ENCODE data around the gene LPP.

LPP gene

GRCh38 chr3:188915127-188915526 lies 761.2 kb downstream of the LPP start:
- DNase-seq, result no peak

- DNase-seq, result no peak
Measured at GRCh38 chr3:188916934-188917401, 763.0 kb downstream of the LPP start.

DNA sequence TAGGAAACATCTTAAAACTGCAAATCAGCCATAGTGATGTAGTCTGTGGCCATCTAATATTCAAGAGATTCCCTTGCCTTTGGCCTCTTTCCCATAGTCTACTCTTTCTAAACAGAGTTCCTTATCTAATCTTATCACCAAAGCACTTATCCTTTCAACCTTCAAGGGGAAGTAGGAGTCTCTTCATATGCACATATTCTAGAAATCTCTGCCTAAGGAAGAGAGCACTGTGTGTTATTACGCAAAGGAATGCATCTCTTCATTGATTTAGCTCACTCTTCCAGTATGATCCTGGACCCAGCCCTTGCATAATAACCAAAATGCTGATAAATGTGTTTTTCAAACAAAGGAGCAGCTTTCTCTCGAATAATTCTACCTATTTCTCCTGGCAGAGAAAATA lies 764.1 kb downstream of the LPP start:
- no peak for DNase-seq

DNA sequence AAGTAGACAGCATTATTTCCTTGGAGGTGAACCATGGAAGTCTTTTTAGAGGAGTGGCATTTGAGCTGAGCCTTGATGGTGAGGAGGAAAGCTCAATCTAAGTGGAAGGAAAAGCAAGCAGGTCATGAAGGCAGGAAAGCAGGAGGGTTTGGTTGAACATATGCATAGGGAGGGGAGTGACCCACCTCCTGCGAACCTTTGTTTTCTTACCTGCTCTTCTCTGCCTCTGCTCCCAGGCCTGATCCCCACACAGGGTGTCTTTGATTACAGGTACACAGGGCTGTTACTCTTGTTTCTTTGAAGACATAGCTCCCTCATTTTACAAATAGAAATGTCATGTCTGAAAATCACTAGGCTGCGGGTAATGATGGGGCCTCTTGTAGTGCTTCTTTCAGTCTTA lies 769.7 kb downstream of the LPP start:
- no peak for DNase-seq

DNA sequence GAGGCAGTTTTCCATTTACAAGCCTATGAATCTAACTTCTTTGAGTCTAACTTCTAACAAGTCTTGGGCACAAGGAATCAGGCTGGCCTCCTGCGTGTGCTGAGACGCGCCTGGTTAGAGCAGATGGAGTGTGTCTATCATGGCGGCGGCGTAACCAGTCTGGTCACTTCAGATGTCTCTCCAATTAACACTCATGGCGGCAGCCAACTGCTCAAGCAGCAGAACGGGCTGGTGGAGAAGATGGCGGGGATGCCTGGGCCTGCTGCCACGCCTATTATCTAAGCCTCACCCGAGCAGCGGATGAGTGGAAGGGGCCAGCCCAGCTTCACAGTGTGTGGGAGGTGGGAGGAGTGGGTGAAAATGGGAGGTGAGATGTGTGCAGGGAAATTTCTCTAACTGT lies 771.4 kb downstream of the LPP start:
- no peak for DNase-seq

DNA sequence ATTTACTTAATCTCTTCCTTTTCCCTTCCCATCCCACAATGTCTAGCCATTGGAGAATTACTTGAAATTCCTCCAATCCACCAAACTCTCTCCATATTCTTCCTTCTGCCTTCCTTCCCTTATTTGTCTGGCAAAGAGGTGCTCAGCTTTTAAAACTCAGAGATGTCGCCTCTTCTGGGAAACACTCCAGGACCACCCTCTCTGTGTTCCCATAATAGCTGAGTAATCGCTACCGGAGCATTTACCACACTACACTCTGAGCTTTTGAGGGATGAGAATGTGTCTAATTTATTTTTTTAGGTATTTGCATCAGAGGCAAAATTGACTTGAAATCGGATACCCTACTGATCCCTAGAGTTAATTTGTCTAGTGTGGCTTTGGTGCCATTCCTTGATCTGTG lies 772.2 kb downstream of the LPP start:
- DNase-seq, result no peak

DNA sequence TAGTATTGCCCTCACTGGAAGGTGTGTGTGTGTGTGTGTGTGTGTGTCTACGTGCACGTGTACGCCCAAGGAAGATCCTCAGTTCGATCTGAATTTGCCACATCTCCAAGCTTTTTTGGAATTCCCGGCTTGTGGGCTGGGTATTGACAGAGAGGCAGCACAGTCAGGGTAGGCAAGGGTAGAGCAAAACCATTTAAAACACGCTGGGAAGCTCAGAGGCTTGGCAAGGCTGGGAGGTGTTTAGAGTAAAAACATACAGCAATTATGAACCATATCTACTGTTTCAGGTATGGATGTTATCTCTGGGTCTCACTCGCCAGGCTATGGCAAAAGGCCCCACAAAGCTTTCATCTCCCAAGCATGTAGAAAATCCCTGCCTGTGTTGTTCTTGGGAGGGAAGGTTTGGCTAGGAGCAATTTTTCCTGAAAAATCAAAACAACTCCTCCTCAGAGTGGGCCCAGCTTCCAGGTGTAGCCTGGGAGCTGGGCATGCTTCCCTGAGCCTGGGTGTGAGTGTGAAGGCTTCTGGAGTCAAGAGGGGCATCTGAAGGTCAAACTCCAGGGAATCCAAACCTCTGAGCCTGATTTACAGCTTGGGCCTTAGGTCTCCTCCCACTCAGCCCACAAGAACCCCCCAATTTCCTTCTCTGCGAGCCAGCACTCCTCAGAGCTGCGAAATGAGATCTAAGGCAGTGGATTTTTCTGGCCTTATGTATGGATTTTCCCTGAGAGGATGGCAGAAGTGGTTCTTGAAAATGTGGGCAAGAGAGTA lies 773.0 kb downstream of the LPP start:
- no peak for DNase-seq

GRCh38 chr3:188927971-188928370 lies 774.0 kb downstream of the LPP start:
- DNase-seq, result no peak

DNA sequence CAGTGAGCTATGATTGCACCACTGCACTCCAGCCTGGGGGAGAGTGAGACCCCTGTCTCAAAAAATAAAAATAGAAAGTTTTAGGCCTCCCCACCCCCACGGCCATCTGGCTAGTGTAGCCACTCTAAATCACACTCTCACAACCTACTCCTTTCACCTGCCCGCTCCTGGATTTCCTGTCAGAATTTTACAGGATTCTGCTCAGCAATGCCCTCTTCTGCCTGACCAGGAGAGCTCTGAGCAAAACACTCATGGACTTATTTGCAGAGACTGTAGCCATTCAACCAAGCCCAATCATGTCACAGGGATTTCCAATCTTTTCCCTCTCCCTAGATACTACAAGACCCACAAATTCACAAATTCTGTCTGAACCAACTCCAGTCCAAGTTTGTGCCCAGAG lies 775.2 kb downstream of the LPP start:
- DNase-seq, result peak; percentile 26 to 38

GRCh38 chr3:188931036-188931435 lies 777.1 kb downstream of the LPP start:
- DNase-seq, result no peak

DNA sequence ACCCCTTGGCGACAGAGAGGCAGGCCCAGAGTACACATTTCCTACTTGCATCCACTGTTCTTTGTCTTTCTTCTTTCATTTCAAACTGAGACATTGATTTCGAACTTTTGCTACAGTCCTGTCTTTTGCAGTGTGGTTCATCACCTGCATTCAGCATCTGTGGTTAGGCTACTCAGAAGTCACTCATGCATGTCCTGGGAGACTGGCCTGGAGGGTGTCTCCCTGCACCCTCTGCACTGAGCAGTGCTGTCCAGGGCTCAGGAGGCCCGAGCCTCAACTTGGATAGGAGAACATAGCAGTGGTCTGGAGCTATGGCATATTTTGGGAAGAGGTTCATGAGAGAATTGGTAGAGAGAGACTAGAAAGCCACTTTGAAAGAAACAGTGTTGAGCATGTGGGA lies 777.6 kb downstream of the LPP start:
- no peak for DNase-seq

GRCh38 chr3:188934989-188935388 lies 781.0 kb downstream of the LPP start:
- no peak for DNase-seq

DNA sequence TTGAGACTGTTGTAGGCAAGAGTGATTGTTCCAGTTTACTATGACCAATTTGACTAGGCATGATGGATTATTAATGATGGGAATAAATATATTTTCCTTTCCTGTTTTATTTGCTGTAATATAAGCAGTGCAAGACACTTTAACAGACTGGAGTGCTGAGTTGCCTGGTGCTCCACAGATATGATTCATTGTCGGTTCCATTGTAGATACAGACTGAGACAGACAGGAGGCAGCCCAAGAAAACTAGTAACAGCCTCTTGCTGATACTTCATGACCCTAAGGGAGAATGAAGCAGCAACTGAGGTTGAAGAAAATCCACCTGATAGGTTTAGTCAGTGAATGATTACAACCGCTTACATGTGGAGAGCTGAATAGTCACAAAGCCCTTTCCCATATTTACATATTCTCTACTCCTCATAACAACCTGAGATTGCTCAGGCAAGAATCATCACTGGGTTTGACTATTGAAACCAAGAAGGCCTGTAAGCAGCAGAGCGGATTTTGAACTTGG lies 782.7 kb downstream of the LPP start:
- no peak for DNase-seq

DNA sequence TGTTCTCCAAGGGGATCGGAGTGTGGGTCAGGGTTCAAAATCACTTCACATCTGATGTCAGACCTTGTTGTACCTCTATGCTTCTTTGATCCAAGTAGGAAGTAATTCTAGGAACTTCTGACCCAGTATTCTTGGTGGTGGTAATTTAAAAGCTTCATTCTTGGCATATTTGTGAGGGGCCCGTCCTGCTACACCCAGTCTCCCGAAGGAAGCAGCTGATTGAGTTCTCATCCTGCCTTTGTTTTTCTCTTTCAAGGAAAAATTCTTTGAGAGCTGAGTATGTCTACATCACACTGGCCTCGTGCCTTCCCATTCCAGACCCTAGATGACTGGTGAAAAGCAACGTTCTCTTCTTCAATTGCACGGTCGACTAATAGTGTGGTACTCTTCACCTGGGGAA lies 783.4 kb downstream of the LPP start:
- no peak for DNase-seq

- no peak for DNase-seq
Measured at GRCh38 chr3:188938999-188939398, 785.0 kb downstream of the LPP start.

DNA sequence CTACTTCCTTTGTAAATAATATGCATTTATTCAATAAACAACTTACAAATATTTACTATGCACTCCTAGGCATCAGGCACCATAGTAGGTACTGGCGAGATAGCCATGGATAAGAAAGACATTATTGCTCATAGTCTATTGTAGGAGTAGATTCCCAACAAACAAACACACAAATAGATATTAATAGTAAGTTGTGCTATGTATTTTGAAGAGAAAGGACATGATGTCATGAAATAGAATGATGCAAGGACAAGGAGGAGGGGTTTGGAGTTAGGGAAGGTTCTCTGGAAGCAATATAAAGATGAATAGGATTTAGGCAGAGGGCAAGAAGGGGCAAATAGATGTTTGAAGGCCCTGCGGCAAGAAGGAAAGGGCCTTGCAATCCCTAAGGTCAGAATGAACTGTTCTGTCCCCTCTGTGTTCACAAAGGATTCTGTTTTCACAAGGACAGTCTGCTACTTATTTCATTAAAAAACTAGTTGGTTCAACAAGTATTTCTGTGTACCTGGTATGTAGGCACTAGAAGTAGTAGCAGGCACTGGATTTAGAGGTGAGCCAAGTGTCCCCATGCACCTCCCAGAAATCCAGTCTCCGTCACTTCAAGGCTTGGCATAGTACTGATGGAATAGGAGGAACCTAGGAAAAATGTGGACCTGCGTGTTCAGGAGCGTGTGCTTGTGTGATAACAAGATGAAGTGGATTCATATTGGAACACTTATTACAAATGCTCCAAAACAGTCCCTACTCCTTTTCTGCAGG lies 786.0 kb downstream of the LPP start:
- DNase-seq, result no peak

All from NCI-H2081 (cell line).